SK-N-SH (cell line): Measurements from ENCODE around the gene STIM1. TPM values are rescaled to one million over a fixed set of nuclear protein-coding genes. Genes with fewer than 3 reads are reported as not detected.

Source experiments
- CTCF ChIA-PET: fragments of 300-600, 350-600 bp; formaldehyde crosslinking; extraction: SDS; loops from one replicate; lab custom pipeline; 2021; lab: Yijun Ruan, JAX
- POLR2A ChIA-PET: fragments of 350-600 bp; sonication (Branson Sonifier 250); formaldehyde crosslinking; extraction: SDS; loops from one replicate; lab custom pipeline; 2020; ENCODE audit warnings: antibody characterized with exemption, inconsistent platforms; lab: Yijun Ruan, JAX
- DNase-seq: peaks from one replicate; pipeline ENCODE4 v3.0.0; 2012
- H2AFZ ChIP-seq: fragments of 200-600 bp; sonication (generic); 2 replicates; pipeline ENCODE4 v1.8.1; 2016; ENCODE audit warnings: antibody characterized with exemption, mild to moderate bottlenecking, low read depth
- H3F3A ChIP-seq: fragments of 200-600 bp; sonication (generic); replicated peaks from 2 replicates; pipeline ENCODE3; 2016; ENCODE audit warnings: antibody characterized with exemption, mild to moderate bottlenecking; ENCODE audit not compliant: insufficient read depth
- H3K27ac ChIP-seq, 2 experiments: fragments of 200-500 bp in 1 of 2; fragments of 200-600 bp in 1 of 2; sonication (Bioruptor generic) in 1 of 2; sonication (generic), shearing (Covaris generic) in 1 of 2; 2 replicates each; pipeline versions ENCODE4 v1.5.1 to v1.6.1; 2014 to 2016; ENCODE audit warnings: low read depth in 2 of 2, inconsistent platforms in 1 of 2, low read length in 1 of 2, mild to moderate bottlenecking in 1 of 2, mixed read lengths in 1 of 2
- H3K27me3 ChIP-seq: fragments of 200-600 bp; sonication (generic), shearing (Covaris generic); 2 replicates; pipeline ENCODE4 v1.6.1; 2016; ENCODE audit warnings: mixed run types; ENCODE audit not compliant: insufficient read depth
- H3K36me3 ChIP-seq, 2 experiments: fragments of 200-500 bp in 1 of 2; fragments of 200-600 bp in 1 of 2; sonication (Bioruptor generic) in 1 of 2; sonication (generic) in 1 of 2; replicated peaks in 1 of 2; 2 replicates each; pipeline versions ENCODE3 to v1.5.1; 2014 to 2016; ENCODE audit warnings: low read length in 1 of 2, mild to moderate bottlenecking in 1 of 2; ENCODE audit not compliant: insufficient read depth in 2 of 2, control insufficient read depth in 1 of 2
- H3K4me1 ChIP-seq, 2 experiments: fragments of 200-500 bp in 1 of 2; fragments of 200-600 bp in 1 of 2; sonication (Bioruptor generic) in 1 of 2; sonication (generic), shearing (Covaris generic) in 1 of 2; 2 replicates each; pipeline versions ENCODE4 v1.5.1 to v1.6.1; 2014 to 2016; ENCODE audit warnings: low read depth in 1 of 2, low read length in 1 of 2, mixed run types in 1 of 2; ENCODE audit not compliant: insufficient read depth in 2 of 2, control insufficient read depth in 1 of 2
- H3K4me2 ChIP-seq: fragments of 200-600 bp; sonication (generic), shearing (Covaris generic); 2 replicates; pipeline ENCODE4 v1.6.1; 2017; ENCODE audit warnings: mixed run types
- H3K4me3 ChIP-seq, 2 experiments: fragments of 200-500 bp in 1 of 2; fragments of 200-600 bp in 1 of 2; sonication (Bioruptor generic) in 1 of 2; sonication (generic), shearing (Covaris generic) in 1 of 2; 2 replicates each; pipeline versions ENCODE4 v1.5.1 to v1.8.1; 2014 to 2016; ENCODE audit warnings: low read depth in 2 of 2, inconsistent platforms in 1 of 2, low read length in 1 of 2, mild to moderate bottlenecking in 1 of 2, mixed read lengths in 1 of 2, moderate library complexity in 1 of 2
- H3K79me2 ChIP-seq: fragments of 200-600 bp; sonication (generic); 2 replicates; pipeline ENCODE4 v1.8.1; 2017; ENCODE audit warnings: mild to moderate bottlenecking; ENCODE audit not compliant: insufficient read depth
- H3K9ac ChIP-seq: fragments of 200-600 bp; sonication (generic); 2 replicates; pipeline ENCODE4 v1.6.1; 2017; ENCODE audit warnings: mixed run types
- H3K9me2 ChIP-seq: fragments of 200-600 bp; sonication (generic); 2 replicates; pipeline ENCODE4 v1.6.1; 2017; ENCODE audit warnings: mixed run types
- H3K9me3 ChIP-seq: fragments of 200-600 bp; sonication (generic); 2 replicates; pipeline ENCODE4 v1.6.1; 2017; ENCODE audit warnings: mixed run types, mild to moderate bottlenecking, moderate library complexity
- H4K20me1 ChIP-seq: fragments of 200-600 bp; sonication (generic); 2 replicates; pipeline ENCODE4 v1.6.1; 2017; ENCODE audit warnings: mild to moderate bottlenecking, mixed run types; ENCODE audit not compliant: insufficient read depth
- CHD2 ChIP-seq: fragments of 150-350 bp; IDR thresholded peaks from 2 replicates; pipeline ENCODE4 v1.6.1; 2018; ENCODE audit warnings: low read length; ENCODE audit not compliant: partially characterized antibody
- EP300 ChIP-seq, 2 experiments: IDR thresholded peaks; 2 replicates each; pipeline versions ENCODE4 v1.4.0 to v1.6.1; 2012; ENCODE audit warnings: borderline replicate concordance in 1 of 2, low read depth in 1 of 2, low read length in 1 of 2
- EZH2phosphoT487 ChIP-seq: fragments of 200-600 bp; sonication (generic); IDR thresholded peaks from 2 replicates; pipeline ENCODE4 v1.6.1; 2017; ENCODE audit warnings: low read depth, mixed run types, mild to moderate bottlenecking, antibody characterized with exemption, moderate library complexity, borderline replicate concordance
- FOXJ3 ChIP-seq: sonication (generic); formaldehyde crosslinking; IDR thresholded peaks from 2 replicates; pipeline ENCODE4 v1.5.1; 2020; ENCODE audit warnings: mild to moderate bottlenecking, missing genetic modification reagents
- JUND ChIP-seq: IDR thresholded peaks from 2 replicates; pipeline ENCODE4 v1.4.0; 2012
- MEF2A ChIP-seq: IDR thresholded peaks from 2 replicates; pipeline ENCODE4 v1.4.0; 2012; ENCODE audit warnings: low read depth, borderline replicate concordance
- NFIC ChIP-seq: IDR thresholded peaks from 2 replicates; pipeline ENCODE4 v1.4.0; 2012; ENCODE audit warnings: borderline replicate concordance
- NRF1 ChIP-seq: IDR thresholded peaks from 2 replicates; pipeline ENCODE4 v1.6.1; 2012; ENCODE audit warnings: low read depth, mild to moderate bottlenecking, low read length
- RAD21 ChIP-seq: IDR thresholded peaks from 2 replicates; pipeline ENCODE4 v1.6.1; 2012; ENCODE audit warnings: mild to moderate bottlenecking, low read length
- RCOR1 ChIP-seq: fragments of 150-350 bp; IDR thresholded peaks from 2 replicates; pipeline ENCODE4 v1.6.1; 2017; ENCODE audit warnings: antibody characterized with exemption, low read length
- RFX5 ChIP-seq: IDR thresholded peaks from 2 replicates; pipeline ENCODE4 v1.6.1; 2012; ENCODE audit warnings: mild to moderate bottlenecking, improper control_type of control experiment, low read length
- SIN3A ChIP-seq: IDR thresholded peaks from 2 replicates; pipeline ENCODE4 v1.6.1; 2012; ENCODE audit warnings: low read depth, mild to moderate bottlenecking, low read length, moderate library complexity, borderline replicate concordance
- TAF1 ChIP-seq: IDR thresholded peaks from 2 replicates; pipeline ENCODE4 v1.6.1; 2012; ENCODE audit warnings: low read depth, mild to moderate bottlenecking, low read length, moderate library complexity, borderline replicate concordance
- TCF12 ChIP-seq: IDR thresholded peaks from 2 replicates; pipeline ENCODE4 v1.4.0; 2012
- USF1 ChIP-seq: IDR thresholded peaks from 2 replicates; pipeline ENCODE4 v1.4.0; 2012; ENCODE audit warnings: low read depth, borderline replicate concordance
- WGBS: methylation state at CpG from one replicate; pipeline ENCODE4 v1.1.6; 2017; ENCODE audit warnings: low lambda C conversion rate; 5-methylcytosine and 5-hydroxymethylcytosine counted together
- polyA plus RNA-seq, 3 experiments: library from polyadenylated mRNA; depleted of rRNA; stranded (reverse); fragments of >200 nt; gene quantifications; 2 replicates each; pipeline ENCODE4 v1.2.3, GENCODE V29; 2012
- TF ChIP-seq, protein P1 (sequence below): IDR thresholded peaks from 2 replicates; pipeline ENCODE4 v1.4.0; 2012; ENCODE audit warnings: low read depth, borderline replicate concordance
- TF ChIP-seq, protein P2 (sequence below): IDR thresholded peaks from 2 replicates; pipeline ENCODE4; 2012

Gene STIM1
- polyA plus RNA-seq, 1 of the 3 experiments (the other 2 are of a cell fraction), result 29.5 TPM

DNA sequence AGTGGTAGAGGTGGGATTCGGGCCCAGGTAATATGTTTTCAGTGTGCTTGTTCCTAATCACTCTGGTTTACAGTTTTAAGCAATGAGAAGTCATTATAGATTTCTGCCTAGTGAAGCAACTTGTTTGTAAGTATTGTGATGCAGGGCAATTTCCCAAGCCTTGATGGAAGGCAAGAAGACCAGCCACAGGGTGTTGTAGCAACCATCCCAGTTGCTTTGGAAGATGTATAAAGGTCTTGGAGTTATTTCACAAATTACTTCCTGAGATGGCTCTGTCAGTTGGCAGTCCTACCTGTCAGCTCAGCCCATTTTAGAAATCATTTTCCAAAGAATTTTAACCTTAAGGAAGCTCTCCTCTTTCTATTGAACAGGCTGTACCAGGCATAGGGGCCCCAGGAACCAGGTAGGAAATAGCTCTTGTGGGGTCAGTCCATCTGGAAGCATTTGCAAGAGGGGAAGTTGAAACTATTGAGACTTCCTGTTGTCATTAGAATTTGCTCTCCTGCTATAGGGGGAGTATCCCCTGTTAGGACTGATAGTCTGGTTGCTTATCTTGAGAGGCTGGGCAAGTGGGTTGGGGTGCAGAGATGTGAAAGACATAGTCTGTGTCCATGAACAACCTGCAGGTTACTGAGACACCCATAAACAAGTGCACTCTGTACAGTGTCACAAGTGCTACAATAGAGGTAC, 47.9 kb downstream of the STIM1 start:
- ChIA-PET CTCF (interaction anchor here (0.7 to 1.4 kb wide), 3 partner anchors 54 to 196 kb away, joined by 3 read pairs; no protein-coding TSS in a partner anchor), POLR2A (no interaction called here)
- Histone ChIP-seq H3K9me3 (no peaks in the 10 kb centered on the region), H3K9ac (no peak overlapping the region), H3K4me2 (no peak overlapping the region), H3K4me3 (no peak overlapping the region), H3K27ac (no peak overlapping the region), H3K4me1 (peaks cover 9 to 12% of the 10 kb centered on the region in 2 experiments; a peak in 2 of 4 replicates), H2AFZ (no peak overlapping the region), H3K27me3 (no peaks in the 10 kb centered on the region), H3K9me2 (no peaks in the 10 kb centered on the region), H3K79me2 (no peaks in the 10 kb centered on the region; the same call in 1 of the 2 replicates), H3F3A (no peaks in the 10 kb centered on the region), H4K20me1 (peaks cover 4% of the 10 kb centered on the region; the same call in 1 of the 2 replicates), H3K36me3 (no peaks in the 10 kb centered on the region)
- TF ChIP-seq FOXJ3 (CRISPR knock-in tag) (no peak), EZH2phosphoT487 (no peak), RFX5 (no peak), MEF2A (no peak), SIN3A (no peak), USF1 (no peak)
- TF ChIP-seq, protein P1, sequence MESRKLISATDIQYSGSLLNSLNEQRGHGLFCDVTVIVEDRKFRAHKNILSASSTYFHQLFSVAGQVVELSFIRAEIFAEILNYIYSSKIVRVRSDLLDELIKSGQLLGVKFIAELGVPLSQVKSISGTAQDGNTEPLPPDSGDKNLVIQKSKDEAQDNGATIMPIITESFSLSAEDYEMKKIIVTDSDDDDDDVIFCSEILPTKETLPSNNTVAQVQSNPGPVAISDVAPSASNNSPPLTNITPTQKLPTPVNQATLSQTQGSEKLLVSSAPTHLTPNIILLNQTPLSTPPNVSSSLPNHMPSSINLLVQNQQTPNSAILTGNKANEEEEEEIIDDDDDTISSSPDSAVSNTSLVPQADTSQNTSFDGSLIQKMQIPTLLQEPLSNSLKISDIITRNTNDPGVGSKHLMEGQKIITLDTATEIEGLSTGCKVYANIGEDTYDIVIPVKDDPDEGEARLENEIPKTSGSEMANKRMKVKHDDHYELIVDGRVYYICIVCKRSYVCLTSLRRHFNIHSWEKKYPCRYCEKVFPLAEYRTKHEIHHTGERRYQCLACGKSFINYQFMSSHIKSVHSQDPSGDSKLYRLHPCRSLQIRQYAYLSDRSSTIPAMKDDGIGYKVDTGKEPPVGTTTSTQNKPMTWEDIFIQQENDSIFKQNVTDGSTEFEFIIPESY, result no peak
- WGBS, result 81% methylated on average over 1 of the region's 1 CpG
- DNase-seq, result no peak

GRCh38 chr11:3904228-3904627, 48.8 kb downstream of the STIM1 start:
- Histone ChIP-seq H4K20me1 (peaks cover 4% of the 10 kb centered on the region; the same call in 1 of the 2 replicates), H3K9me3 (no peaks in the 10 kb centered on the region), H2AFZ (no peak overlapping the region), H3K27ac (no peak overlapping the region), H3K27me3 (no peaks in the 10 kb centered on the region), H3K4me2 (no peak overlapping the region), H3K79me2 (no peaks in the 10 kb centered on the region; the same call in 1 of the 2 replicates), H3K9me2 (no peaks in the 10 kb centered on the region), H3F3A (no peaks in the 10 kb centered on the region), H3K36me3 (no peaks in the 10 kb centered on the region), H3K4me1 (peaks cover 9 to 12% of the 10 kb centered on the region in 2 experiments; a peak in 2 of 4 replicates), H3K9ac (no peak overlapping the region), H3K4me3 (no peak overlapping the region)
- CTCF ChIA-PET, result interaction anchor here (0.9 kb wide), 1 partner anchor 195 kb away, joined by 3 read pairs; no protein-coding TSS in a partner anchor
- POLR2A ChIA-PET, result no interaction called here
- TF ChIP-seq RCOR1 (no peak), JUND (no peak), SIN3A (no peak), TCF12 (no peak), RAD21 (no peak), EZH2phosphoT487 (no peak), EP300 (IDR thresholded peaks at IDR 0.05; ENCODE audit: borderline replicate concordance in 1 of 2, low read depth in 1 of 2, low read length in 1 of 2) (no peak), USF1 (no peak), NFIC (no peak), TAF1 (no peak), CHD2 (no peak), NRF1 (no peak)
- TF ChIP-seq, protein P2, sequence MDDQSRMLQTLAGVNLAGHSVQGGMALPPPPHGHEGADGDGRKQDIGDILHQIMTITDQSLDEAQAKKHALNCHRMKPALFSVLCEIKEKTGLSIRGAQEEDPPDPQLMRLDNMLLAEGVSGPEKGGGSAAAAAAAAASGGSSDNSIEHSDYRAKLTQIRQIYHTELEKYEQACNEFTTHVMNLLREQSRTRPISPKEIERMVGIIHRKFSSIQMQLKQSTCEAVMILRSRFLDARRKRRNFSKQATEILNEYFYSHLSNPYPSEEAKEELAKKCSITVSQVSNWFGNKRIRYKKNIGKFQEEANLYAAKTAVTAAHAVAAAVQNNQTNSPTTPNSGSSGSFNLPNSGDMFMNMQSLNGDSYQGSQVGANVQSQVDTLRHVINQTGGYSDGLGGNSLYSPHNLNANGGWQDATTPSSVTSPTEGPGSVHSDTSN, result no peak
- WGBS, result 94% methylated on average over 5 of the region's 5 CpGs
- DNase-seq, result no peak
